Measurements from ENCODE around the gene HOXD3. TPM values are rescaled to one million over a fixed set of nuclear protein-coding genes. Genes with fewer than 3 reads are reported as not detected.
A peak's percentile ranks its signal among the peaks of the same experiment; 100 is the strongest.

HOXD3 gene
- total RNA-seq, 4 donors from 2014 or later = 0.56 to 3.1 (median 1.7) TPM; not detected in 1

DNA sequence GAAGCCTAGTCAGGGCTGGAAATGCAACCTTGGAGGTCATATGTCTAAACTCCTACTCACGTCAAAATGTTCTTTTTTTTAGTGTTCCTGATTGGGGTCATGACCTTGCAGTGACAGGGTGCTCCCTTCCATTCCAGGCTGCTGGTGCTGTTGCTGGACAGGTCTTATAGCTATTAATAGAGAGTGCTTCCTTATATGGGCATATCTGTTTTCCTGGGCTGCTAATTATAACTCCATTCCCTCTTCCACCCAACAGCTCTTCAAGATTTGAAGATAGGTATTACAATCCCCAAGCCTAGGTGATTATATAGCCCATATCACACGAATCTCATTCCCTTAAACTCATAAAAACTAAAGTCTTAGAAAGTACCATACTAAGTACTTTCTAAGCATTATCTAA lies 12.6 kb downstream of the HOXD3 start:
- DNase-seq (ENCODE audit: low spot score in 2 of 2) = no peak
- WGBS, 2 donors = 74% methylated on average over 2 of the region's 2 CpGs
- H3K4me3 ChIP-seq (ENCODE audit: low read depth, poor library complexity, severe bottlenecking) = no peak overlapping the region
- no peak for TF ChIP-seq POLR2A (IDR thresholded peaks at IDR 0.05)
- TF ChIP-seq, protein P1, sequence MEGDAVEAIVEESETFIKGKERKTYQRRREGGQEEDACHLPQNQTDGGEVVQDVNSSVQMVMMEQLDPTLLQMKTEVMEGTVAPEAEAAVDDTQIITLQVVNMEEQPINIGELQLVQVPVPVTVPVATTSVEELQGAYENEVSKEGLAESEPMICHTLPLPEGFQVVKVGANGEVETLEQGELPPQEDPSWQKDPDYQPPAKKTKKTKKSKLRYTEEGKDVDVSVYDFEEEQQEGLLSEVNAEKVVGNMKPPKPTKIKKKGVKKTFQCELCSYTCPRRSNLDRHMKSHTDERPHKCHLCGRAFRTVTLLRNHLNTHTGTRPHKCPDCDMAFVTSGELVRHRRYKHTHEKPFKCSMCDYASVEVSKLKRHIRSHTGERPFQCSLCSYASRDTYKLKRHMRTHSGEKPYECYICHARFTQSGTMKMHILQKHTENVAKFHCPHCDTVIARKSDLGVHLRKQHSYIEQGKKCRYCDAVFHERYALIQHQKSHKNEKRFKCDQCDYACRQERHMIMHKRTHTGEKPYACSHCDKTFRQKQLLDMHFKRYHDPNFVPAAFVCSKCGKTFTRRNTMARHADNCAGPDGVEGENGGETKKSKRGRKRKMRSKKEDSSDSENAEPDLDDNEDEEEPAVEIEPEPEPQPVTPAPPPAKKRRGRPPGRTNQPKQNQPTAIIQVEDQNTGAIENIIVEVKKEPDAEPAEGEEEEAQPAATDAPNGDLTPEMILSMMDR (IDR thresholded peaks at IDR 0.05) = no peak
- intact Hi-C loops (cut with DNase I; ENCODE audit: low total_unique reads) = no loop called here

DNA sequence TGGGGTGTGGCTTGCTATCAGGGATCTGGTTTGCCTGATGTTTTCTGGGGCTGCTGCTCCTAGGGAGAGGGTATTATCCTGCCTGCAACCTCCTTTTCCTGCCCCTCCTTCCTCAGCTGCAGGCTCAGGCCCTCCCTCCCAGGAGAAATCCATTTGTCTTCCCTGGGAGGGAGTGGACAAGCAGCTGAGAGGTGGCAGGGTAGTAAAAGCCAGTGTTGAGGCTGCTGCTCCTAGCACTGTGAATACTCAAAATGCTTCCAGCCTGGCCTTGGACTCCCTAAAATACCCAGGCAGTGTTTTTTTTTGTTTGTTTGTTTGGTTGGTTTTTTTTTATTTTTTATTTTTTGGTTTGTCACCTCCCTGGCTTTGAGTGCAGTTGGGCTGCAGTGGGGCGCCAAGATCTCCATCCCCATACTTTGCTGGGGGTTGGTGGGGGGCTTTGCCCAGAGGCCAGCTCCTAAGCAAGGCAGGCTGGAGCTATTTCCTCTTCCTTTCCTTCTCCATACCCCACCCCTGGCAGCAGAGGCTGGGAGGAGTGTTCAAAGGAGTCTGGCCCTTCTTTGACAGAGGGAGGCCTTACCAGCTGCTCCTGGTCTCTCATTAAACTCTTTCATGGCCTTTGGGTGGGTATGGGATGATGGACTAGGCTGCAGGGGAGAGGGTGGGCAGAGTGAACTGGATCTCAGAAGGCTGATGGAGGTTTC lies 13.6 kb downstream of the HOXD3 start:
- 94 to 96% methylated on average over 1 of the region's 1 CpG for WGBS, 2 donors
- TF ChIP-seq POLR2A (IDR thresholded peaks at IDR 0.05) = no peak
- TF ChIP-seq, protein P1 (IDR thresholded peaks at IDR 0.05) = no peak
- DNase-seq (ENCODE audit: low spot score in 2 of 2) = no peak
- no peak overlapping the region for H3K4me3 ChIP-seq (ENCODE audit: low read depth, poor library complexity, severe bottlenecking)
- intact Hi-C loops (cut with DNase I; ENCODE audit: low total_unique reads) = no loop called here

DNA sequence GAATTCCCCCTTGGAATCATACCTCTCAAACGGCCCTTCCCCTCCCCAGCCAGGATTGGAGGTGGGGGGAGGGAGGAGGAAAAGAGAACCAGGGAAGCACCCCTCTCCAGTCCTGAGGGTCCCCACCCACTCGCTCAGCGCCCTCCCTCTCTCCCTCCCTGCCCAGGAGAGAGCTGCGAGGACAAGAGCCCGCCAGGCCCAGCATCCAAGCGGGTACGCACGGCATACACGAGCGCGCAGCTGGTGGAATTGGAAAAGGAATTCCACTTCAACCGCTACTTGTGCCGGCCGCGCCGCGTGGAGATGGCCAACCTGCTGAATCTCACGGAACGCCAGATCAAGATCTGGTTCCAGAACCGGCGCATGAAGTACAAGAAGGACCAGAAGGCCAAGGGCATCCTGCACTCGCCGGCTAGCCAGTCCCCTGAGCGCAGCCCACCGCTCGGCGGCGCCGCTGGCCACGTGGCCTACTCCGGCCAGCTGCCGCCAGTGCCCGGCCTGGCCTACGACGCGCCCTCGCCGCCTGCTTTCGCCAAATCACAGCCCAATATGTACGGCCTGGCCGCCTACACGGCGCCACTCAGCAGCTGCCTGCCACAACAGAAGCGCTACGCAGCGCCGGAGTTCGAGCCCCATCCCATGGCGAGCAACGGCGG lies 14.4 kb downstream of the HOXD3 start:
- intact Hi-C loops (cut with DNase I; ENCODE audit: low total_unique reads) = no loop called here
- no peak for TF ChIP-seq POLR2A (IDR thresholded peaks at IDR 0.05)
- TF ChIP-seq, protein P1 (IDR thresholded peaks at IDR 0.05) = no peak

DNA sequence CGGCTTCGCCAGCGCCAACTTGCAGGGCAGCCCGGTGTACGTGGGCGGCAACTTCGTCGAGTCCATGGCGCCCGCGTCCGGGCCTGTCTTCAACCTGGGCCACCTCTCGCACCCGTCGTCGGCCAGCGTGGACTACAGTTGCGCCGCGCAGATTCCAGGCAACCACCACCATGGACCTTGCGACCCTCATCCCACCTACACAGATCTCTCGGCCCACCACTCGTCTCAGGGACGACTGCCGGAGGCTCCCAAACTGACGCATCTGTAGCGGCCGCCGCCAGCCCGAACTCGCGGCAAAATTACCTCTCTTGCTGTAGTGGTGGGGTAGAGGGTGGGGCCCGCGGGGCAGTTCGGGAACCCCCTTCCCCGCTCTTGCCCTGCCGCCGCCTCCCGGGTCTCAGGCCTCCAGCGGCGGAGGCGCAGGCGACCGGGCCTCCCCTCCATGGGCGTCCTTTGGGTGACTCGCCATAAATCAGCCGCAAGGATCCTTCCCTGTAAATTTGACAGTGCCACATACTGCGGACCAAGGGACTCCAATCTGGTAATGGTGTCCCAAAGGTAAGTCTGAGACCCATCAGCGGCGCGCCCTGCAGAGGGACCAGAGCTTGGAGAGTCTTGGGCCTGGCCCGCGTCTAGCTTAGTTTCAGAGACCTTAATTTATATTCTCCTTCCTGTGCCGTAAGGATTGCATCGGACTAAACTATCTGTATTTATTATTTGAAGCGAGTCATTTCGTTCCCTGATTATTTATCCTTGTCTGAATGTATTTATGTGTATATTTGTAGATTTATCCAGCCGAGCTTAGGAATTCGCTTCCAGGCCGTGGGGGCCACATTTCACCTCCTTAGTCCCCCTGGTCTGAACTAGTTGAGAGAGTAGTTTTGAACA lies 15.1 kb downstream of the HOXD3 start:
- intact Hi-C loops (cut with DNase I; ENCODE audit: low total_unique reads) = no loop called here
- no peak for TF ChIP-seq POLR2A (IDR thresholded peaks at IDR 0.05)
- TF ChIP-seq, protein P1 (IDR thresholded peaks at IDR 0.05) = no peak
- DNase-seq (ENCODE audit: low spot score in 2 of 2) = peak in 1 of 2 donors; percentile 75
- H3K4me3 ChIP-seq (ENCODE audit: low read depth, poor library complexity, severe bottlenecking) = no peak overlapping the region
- WGBS, 2 donors = 52 to 70% methylated on average over 39 to 44 of the region's 60 CpGs

More for the DNA sequence above, 14.4 kb downstream of the HOXD3 start:
- peak in 1 of 2 donors; percentile 79 for DNase-seq (ENCODE audit: low spot score in 2 of 2)
- no peak overlapping the region for H3K4me3 ChIP-seq (ENCODE audit: low read depth, poor library complexity, severe bottlenecking)
- WGBS, 2 donors = 53 to 67% methylated on average over 33 to 51 of the region's 51 CpGs

DNA sequence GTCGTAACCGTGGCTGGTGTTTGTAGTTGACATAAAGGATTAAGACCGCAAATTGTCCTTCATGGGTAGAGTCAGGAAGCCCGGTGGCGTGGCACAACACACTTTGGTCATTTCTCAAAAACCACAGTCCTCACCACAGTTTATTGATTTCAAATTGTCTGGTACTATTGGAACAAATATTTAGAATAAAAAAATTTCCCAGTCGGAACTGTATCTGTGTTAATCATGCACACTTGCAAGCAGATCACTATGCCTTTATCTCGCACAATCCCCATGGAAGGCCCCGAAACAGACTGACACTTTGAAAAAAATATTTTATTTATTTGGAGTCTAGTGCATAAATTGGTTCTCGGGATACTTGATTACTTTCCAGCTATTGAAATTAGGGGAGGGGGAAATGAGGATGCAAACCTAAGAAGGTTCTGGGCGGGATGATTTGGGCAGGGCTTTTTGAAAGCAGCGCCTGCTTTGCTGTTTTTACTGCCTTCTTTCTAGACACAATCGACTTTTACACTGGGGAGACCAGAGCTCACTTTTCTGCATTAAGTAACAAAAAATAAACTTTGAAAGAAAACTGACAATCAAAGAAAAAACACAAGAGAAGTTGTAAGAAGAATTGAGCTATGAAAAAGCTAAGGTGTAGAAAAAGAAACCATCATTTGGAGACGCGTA lies 15.9 kb downstream of the HOXD3 start:
- no peak for TF ChIP-seq POLR2A (IDR thresholded peaks at IDR 0.05)
- intact Hi-C loops (cut with DNase I; ENCODE audit: low total_unique reads) = no loop called here
- WGBS, 2 donors = 57 to 66% methylated on average over 14 of the region's 14 CpGs
- no peak overlapping the region for H3K4me3 ChIP-seq (ENCODE audit: low read depth, poor library complexity, severe bottlenecking)
- DNase-seq (ENCODE audit: low spot score in 2 of 2) = no peak

All from lower leg skin (tissue), 4 donors.